Activated T-helper 1 cell treated with anti-CD3 and anti-CD28 coated beads, Interleukin-12 subunit alpha, Interleukin-12 subunit beta, Interleukin-2, Interleukin-4 antibody, amounts not matched to agents 30 ng/mL and 10 ng/mL and 1 ng/mL, durations not matched to agents 14 hours and 24 hours and 36 hours (primary cell): ENCODE results near the gene NAXD. TPM values are rescaled to one million over a fixed set of nuclear protein-coding genes. Genes with fewer than 3 reads are reported as not detected.
"Not testable (repeated sequence)": the region's sequence is repeated elsewhere in the genome, so short reads cannot be mapped to it uniquely, and the experiment has no call there.

Experiments
- DNase-seq: peaks from one replicate; pipeline ENCODE4 v3.0.0; 2021; ENCODE audit warnings: low spot score
- H3K27ac Mint-ChIP-seq: one replicate; pipeline ENCODE4 v1.8.0; 2021; ENCODE audit warnings: mild to moderate bottlenecking, mixed read lengths
- H3K27me3 Mint-ChIP-seq: one replicate; pipeline ENCODE4 v1.8.0; 2022; ENCODE audit warnings: mild to moderate bottlenecking, moderate library complexity, mixed read lengths; ENCODE audit not compliant: insufficient read depth
- H3K36me3 Mint-ChIP-seq: one replicate; pipeline ENCODE4 v1.8.0; 2021; ENCODE audit warnings: low read depth, mixed read lengths
- H3K4me1 Mint-ChIP-seq: one replicate; pipeline ENCODE4 v1.8.0; 2021; ENCODE audit warnings: low read depth, mixed read lengths
- H3K4me3 Mint-ChIP-seq: one replicate; pipeline ENCODE4 v1.8.0; 2021; ENCODE audit warnings: mild to moderate bottlenecking, moderate library complexity, mixed read lengths
- H3K9me3 Mint-ChIP-seq: one replicate; pipeline ENCODE4 v1.8.0; 2021; ENCODE audit warnings: mixed read lengths
- intact Hi-C: fragments of 100-400 bp; cut with micrococcal nuclease; formaldehyde crosslinking; loops from one replicate; pipeline ENCODE4 v1.15.1; 2024
- total RNA-seq: library from RNA; stranded (reverse); gene quantifications from 2 replicates; pipeline ENCODE4 v1.2.3, GENCODE V29; 2022

Gene NAXD
- total RNA-seq, 1 donor from 2014 or later: 22.0 TPM

DNA sequence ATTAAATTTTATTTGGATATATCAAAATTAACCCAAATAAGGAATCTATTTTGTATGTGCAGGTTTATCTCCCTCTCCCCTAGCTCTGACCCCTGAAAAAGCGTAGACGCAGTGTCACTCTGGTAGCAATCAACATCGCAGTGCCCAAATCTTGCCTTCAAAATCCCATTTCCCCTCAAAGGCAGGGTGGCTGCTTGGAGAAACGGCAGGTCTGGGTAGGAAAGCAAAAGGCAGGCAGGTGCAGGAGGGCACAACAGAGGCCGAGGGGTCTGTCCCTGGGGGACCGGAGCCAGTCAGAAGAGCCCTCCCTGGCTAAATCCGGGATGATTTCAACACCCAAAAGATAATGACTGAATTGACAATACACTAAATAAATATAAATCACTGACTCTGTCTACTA, 41.9 kb downstream of the NAXD start:
- Mint-ChIP-seq H3K4me1 (peaks cover 21% of the 10 kb centered on the region), H3K9me3 (peaks cover 14% of the 10 kb centered on the region), H3K27me3 (no peaks in the 10 kb centered on the region), H3K4me3 (no peak overlapping the region), H3K36me3 (peaks cover 41% of the 10 kb centered on the region), H3K27ac (no peak overlapping the region)
- intact Hi-C loops: no loop called here
- DNase-seq: no peak

DNA sequence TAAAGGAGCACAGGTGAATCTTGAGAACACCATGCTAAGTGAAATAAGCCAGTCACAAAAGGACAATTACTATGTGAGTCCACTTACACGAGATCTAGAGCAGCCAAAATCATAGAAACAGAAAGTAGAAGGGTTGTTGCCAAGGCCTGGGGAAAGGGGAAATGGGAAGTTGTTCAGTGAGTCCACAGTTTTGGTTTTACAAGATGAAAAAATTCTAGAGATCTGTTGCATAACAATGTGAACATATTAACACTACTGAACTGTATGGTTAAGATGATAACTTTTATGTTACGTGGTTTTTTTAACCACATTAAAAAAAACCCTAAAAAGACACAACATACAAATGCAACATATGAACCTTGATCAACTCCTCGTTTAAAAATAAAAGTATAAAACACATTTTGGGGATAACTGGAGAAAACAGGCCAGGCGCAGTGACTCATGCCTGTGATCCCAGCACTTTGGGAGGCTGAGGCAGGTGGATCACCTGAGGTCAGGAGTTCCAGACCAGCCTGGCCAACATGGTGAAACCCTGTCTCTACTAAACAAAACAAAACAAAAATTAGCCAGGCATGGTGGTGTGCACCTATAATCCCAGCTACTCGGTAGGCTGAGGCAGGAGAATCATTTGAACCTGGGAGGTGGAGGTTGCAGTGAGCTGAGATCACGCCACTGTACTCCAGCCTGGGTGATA, 43.0 kb downstream of the NAXD start:
- intact Hi-C loops, H3K4me3 Mint-ChIP-seq, H3K27me3 Mint-ChIP-seq, DNase-seq: not testable (repeated sequence)
- peak overlapping the region; percentile 13 for H3K27ac Mint-ChIP-seq
- H3K4me1 Mint-ChIP-seq: peaks cover 21% of the 10 kb centered on the region
- H3K36me3 Mint-ChIP-seq: peaks cover 51% of the 10 kb centered on the region
- H3K9me3 Mint-ChIP-seq: peaks cover 20% of the 10 kb centered on the region

DNA sequence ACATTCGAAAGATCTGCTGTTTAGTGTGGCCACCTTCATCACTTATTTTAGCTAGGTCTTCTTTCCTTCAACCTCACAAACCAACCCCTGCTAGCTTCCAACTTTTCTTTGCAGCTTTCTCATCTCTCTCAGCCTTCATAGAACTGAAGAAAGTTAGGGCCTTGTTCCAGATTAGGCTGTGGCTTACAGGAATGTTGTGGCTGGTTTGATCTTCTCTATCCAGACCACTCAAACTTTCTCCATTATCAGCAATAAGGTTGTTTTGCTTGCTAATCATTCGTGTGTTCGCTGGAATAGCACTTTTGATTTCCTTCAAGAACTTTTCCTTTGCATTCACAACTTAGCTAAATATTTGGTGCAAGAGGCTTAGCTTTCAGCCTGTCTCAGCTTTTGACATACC, 45.9 kb downstream of the NAXD start:
- Mint-ChIP-seq H3K27me3 (no peaks in the 10 kb centered on the region), H3K36me3 (peaks cover 63% of the 10 kb centered on the region), H3K9me3 (peaks cover 20% of the 10 kb centered on the region), H3K4me1 (peaks cover 15% of the 10 kb centered on the region), H3K27ac (no peak overlapping the region), H3K4me3 (no peak overlapping the region)
- intact Hi-C loops: no loop called here
- DNase-seq: no peak

DNA sequence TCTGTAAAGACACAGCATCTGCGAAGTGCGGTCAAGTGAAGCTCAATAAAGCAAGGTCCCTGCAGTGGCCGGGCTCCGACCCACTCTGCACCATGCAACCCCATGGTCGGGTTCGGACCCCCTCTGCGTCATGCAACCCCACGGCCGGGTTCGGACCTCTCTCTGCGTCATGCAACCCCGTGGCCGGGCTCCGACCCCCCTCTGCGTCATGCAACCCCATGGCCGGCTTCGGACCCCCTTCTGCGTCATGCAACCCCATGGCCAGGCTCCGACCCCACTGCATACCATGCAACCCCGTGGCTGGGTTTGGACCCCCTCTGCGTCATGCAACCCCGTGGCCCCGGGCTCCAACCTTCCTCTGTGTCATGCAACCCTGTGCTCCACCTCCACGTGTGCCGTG, 46.7 kb downstream of the NAXD start:
- no peak for DNase-seq
- Mint-ChIP-seq H3K4me3 (no peak overlapping the region), H3K36me3 (peaks cover 65% of the 10 kb centered on the region), H3K9me3 (peaks cover 20% of the 10 kb centered on the region), H3K27ac (no peak overlapping the region), H3K4me1 (peaks cover 13% of the 10 kb centered on the region), H3K27me3 (no peaks in the 10 kb centered on the region)
- intact Hi-C loops: no loop called here

DNA sequence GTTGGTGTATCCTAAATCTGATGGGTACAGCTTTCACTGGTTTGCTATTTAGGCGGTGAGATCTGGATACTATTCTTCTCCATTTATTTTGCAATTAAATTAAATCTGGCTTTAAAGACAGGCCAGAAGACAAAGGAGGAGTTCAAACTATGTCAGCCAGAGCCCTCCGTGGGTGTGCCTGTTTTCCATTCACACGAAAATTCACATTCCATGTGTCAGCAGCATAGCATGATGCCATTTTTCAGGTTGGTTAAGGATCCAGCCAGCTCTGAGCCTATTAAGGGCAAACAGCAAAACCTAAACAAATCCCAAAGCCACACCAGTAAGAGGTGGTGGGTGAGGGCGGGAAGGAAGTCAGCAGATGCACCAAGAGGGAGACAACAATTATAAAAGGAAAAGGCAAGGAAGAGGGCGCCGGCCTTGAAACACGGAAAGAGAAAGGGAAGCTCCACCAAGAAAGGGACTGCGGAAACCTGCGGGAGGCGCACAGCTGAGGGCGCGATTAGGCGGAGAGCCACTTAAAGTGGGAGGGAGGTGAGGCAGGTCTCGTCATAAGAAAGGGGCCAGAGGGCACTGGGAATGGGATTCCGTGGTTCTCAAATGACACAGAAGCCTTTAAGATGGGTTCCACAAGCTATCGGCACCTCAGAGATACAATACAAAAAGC, 47.6 kb downstream of the NAXD start:
- H3K4me1 Mint-ChIP-seq: peaks cover 9% of the 10 kb centered on the region
- no peaks in the 10 kb centered on the region for H3K27me3 Mint-ChIP-seq
- no peak for DNase-seq
- no peak overlapping the region for H3K27ac Mint-ChIP-seq
- intact Hi-C loops: no loop called here
- H3K9me3 Mint-ChIP-seq: peaks cover 17% of the 10 kb centered on the region
- no peak overlapping the region for H3K4me3 Mint-ChIP-seq
- peaks cover 64% of the 10 kb centered on the region for H3K36me3 Mint-ChIP-seq

DNA sequence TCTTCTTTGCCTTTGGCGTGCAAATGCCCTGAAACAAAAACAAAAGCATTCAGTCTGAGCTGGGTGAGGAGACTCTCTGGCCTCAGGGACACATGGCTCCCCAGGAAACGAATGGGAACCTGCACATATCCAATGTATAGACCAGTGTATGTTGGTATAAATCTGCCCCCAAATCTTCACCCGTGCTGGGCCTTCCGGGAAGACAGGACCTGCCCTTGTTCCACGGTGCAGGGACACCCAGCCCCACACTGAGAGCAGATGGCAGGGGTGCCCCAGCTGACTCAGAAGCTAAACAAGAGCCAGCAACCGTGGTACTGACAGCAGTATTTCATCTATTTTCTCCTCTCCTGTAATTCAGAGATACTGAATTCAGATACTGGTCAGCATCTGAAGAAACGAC, 48.1 kb downstream of the NAXD start:
- no peak for DNase-seq
- Mint-ChIP-seq H3K4me1 (peaks cover 3% of the 10 kb centered on the region), H3K27me3 (no peaks in the 10 kb centered on the region), H3K9me3 (peaks cover 12% of the 10 kb centered on the region), H3K27ac (no peak overlapping the region), H3K36me3 (peaks cover 58% of the 10 kb centered on the region), H3K4me3 (no peak overlapping the region)
- intact Hi-C loops: no loop called here

DNA sequence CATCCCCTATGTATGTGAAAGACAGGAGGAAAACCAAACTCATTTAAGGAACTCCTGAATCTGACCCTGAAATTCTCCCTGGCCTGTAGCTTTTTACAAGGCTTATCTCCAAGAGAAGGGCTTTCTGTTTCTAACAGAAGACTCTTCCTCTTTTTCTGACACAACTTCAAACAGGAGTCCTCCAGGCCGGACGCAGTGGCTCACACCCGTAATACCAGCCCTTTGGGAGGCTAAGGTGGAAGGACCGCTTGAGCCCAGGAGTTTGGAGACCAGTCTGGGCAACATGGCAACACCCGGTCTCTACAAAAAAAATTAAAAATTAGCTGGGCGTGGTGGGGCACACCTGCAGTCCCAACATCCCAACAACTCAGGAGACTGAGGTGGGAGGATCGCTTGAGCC, 48.7 kb downstream of the NAXD start:
- no peak for DNase-seq
- H3K36me3 Mint-ChIP-seq: peaks cover 62% of the 10 kb centered on the region
- H3K4me1 Mint-ChIP-seq: no peaks in the 10 kb centered on the region
- H3K27ac Mint-ChIP-seq: no peak overlapping the region
- peaks cover 12% of the 10 kb centered on the region for H3K9me3 Mint-ChIP-seq
- no peaks in the 10 kb centered on the region for H3K27me3 Mint-ChIP-seq
- intact Hi-C loops: no loop called here
- H3K4me3 Mint-ChIP-seq: no peak overlapping the region

DNA sequence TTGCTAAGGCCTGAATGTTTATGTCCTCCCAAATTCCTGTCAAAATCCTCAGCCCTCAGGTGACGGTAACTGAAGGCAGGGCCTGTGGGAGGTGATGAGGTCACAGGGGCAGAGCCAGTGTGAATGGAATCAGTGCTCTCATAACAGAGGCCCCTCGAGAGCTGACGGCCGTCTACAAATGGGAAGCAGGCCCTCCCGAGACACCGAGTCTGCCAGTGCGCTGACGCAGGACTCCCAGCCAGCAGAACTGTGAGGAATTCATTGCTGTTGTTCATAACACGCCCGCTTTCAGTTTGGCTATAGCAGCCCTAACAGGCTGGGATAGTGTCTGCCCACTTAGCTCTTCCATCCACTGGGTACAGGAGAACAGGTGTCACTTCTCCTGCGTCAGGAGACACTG, 49.3 kb downstream of the NAXD start:
- no peak overlapping the region for H3K27ac Mint-ChIP-seq
- H3K36me3 Mint-ChIP-seq: peaks cover 62% of the 10 kb centered on the region
- intact Hi-C loops: no loop called here
- H3K27me3 Mint-ChIP-seq: no peaks in the 10 kb centered on the region
- no peaks in the 10 kb centered on the region for H3K4me1 Mint-ChIP-seq
- no peak overlapping the region for H3K4me3 Mint-ChIP-seq
- peaks cover 12% of the 10 kb centered on the region for H3K9me3 Mint-ChIP-seq
- DNase-seq: no peak

DNA sequence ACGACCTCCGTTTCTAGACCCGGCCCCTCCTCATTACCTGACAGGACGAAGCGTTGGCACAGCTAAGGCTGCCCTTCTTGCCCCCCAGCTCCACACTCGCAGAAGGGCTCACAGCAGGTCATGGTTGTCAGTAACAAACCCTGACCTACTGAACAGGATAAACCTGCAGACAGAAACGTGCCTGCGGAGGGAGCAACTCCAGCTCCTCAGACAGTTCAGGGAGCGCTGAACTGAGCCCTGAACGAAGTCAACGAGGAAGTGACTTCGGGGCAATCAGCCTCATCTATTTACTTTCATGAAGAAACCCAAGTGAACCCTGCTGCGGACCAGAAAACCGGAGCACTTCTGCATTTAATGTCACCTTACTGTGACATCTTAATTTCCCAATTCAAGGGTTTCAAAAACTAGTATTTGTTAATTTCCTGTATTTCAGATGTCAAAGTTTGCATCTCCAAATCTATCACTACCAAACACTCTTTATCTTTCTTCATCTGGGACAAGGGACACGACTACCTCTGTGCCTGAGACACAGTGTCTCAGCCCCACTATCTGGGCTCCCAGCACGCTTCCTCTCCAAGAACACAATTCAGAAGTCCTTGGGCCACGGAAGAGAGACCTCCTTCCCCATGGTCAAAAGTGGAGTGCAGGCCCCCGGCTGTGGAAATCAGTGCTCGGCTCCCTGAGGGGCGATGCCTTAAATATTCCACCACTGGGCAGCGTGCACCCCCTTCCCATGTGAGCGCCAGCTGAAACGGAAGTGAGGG, 50.3 kb downstream of the NAXD start:
- H3K9me3 Mint-ChIP-seq: peaks cover 12% of the 10 kb centered on the region
- peaks cover 60% of the 10 kb centered on the region for H3K36me3 Mint-ChIP-seq
- no peak overlapping the region for H3K27ac Mint-ChIP-seq
- peaks cover 2% of the 10 kb centered on the region for H3K4me1 Mint-ChIP-seq
- no peak overlapping the region for H3K4me3 Mint-ChIP-seq
- no peaks in the 10 kb centered on the region for H3K27me3 Mint-ChIP-seq
- intact Hi-C loops: no loop called here
- DNase-seq: no peak

DNA sequence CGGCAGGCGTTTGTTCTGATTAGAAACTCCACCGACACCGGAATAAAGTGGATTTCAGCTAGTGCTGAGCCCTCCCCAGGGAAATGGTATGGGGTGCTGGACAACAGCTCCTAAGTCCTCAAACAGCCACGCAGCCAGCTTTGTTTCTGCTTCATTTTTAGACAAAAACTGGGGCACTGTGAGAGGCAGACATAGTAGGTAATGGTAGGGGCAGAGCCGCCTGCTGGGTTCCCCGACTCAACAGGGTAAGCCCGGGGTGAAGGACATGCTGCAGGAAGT, 50.8 kb downstream of the NAXD start:
- Mint-ChIP-seq H3K36me3 (peaks cover 61% of the 10 kb centered on the region), H3K27ac (no peak overlapping the region), H3K9me3 (peaks cover 12% of the 10 kb centered on the region), H3K27me3 (no peaks in the 10 kb centered on the region), H3K4me3 (no peak overlapping the region), H3K4me1 (peaks cover 7% of the 10 kb centered on the region)
- no peak for DNase-seq
- intact Hi-C loops: no loop called here

DNA sequence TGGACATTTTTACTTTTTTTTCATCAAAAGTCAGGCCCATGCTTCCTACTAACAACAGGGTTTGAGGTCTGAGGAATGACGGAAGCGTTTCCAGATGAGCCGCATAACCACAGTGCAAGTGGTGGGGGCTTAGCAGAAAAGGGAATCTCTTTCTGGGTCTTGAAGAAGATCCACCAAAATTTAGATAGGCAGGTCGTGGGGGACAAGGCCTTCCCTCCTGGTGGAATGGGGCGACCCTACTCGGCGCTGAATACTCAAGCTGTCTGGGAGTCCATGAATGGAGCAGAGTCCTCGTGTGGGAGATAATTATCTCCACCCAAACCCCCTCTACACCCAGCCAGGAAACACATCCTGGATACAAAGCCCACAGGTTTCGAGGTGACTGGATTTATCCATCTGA, 53.7 kb downstream of the NAXD start:
- Mint-ChIP-seq H3K4me1 (peaks cover 12% of the 10 kb centered on the region), H3K9me3 (no peaks in the 10 kb centered on the region), H3K27me3 (no peaks in the 10 kb centered on the region), H3K4me3 (no peak overlapping the region), H3K27ac (no peak overlapping the region), H3K36me3 (peaks cover 56% of the 10 kb centered on the region)
- no peak for DNase-seq
- intact Hi-C loops: no loop called here

DNA sequence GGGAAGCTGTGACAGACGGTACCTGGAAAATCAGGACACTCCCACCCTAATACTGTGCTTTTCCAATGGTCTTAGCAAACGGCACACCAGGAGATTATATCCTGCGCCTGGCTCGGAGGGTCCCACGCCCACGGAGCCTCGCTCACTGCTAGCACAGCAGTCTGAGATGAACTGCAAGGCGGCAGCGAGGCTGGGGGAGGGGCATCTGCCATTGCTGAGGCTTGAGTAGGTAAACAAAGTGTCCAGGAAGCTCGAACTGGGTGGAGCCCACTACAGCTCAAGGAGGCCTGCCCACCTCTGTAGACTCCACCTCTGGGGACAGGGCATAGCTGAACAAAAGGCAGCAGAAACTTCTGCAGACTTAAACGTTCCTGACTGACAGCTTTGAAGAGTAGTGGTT, 54.5 kb downstream of the NAXD start:
- H3K27ac Mint-ChIP-seq, DNase-seq: not testable (repeated sequence)

More for the DNA sequence above, 54.5 kb downstream of the NAXD start:
- H3K9me3 Mint-ChIP-seq, intact Hi-C loops, H3K27me3 Mint-ChIP-seq, H3K4me3 Mint-ChIP-seq: not testable (repeated sequence)
- H3K4me1 Mint-ChIP-seq: peaks cover 12% of the 10 kb centered on the region
- peaks cover 57% of the 10 kb centered on the region for H3K36me3 Mint-ChIP-seq
